NCI-H226 (cell line): Measurements from ENCODE around the gene NR2E1.

Experiments
- DNase-seq: peaks from one replicate; pipeline ENCODE4 v3.0.0-alpha.2; 2015

Gene NR2E1

GRCh38 chr6:108171918-108172516, 6.2 kb downstream of the NR2E1 start:
- no peak for DNase-seq

GRCh38 chr6:108174371-108175175, 8.8 kb downstream of the NR2E1 start:
- DNase-seq = no peak

- DNase-seq = no peak
Measured at GRCh38 chr6:108175176-108175591, 9.4 kb downstream of the NR2E1 start.

- DNase-seq = no peak
Measured at GRCh38 chr6:108175592-108176279, 9.9 kb downstream of the NR2E1 start.

GRCh38 chr6:108176281-108177089, 10.7 kb downstream of the NR2E1 start:
- DNase-seq = no peak

GRCh38 chr6:108179741-108180140, 13.9 kb downstream of the NR2E1 start:
- no peak for DNase-seq

- no peak for DNase-seq
Measured at GRCh38 chr6:108180266-108180665, 14.4 kb downstream of the NR2E1 start.

GRCh38 chr6:108180776-108181175, 15.0 kb downstream of the NR2E1 start:
- no peak for DNase-seq

- no peak for DNase-seq
Measured at GRCh38 chr6:108186226-108186625, 20.4 kb downstream of the NR2E1 start.

GRCh38 chr6:108187519-108187918, 21.7 kb downstream of the NR2E1 start:
- no peak for DNase-seq

- no peak for DNase-seq
Measured at GRCh38 chr6:108193131-108193530, 27.3 kb downstream of the NR2E1 start.

GRCh38 chr6:108193835-108194234, 28.0 kb downstream of the NR2E1 start:
- DNase-seq = no peak

- DNase-seq = no peak
Measured at GRCh38 chr6:108194503-108194902, 28.7 kb downstream of the NR2E1 start.

- no peak for DNase-seq
Measured at GRCh38 chr6:108195209-108195608, 29.4 kb downstream of the NR2E1 start.

GRCh38 chr6:108198761-108199498, 33.1 kb downstream of the NR2E1 start:
- DNase-seq = no peak

GRCh38 chr6:108200186-108200585, 34.4 kb downstream of the NR2E1 start:
- DNase-seq = no peak

- peak; percentile 45 for DNase-seq
Measured at GRCh38 chr6:108200631-108201030, 34.8 kb downstream of the NR2E1 start.

GRCh38 chr6:108203189-108204112, 37.6 kb downstream of the NR2E1 start:
- no peak for DNase-seq

- no peak for DNase-seq
Measured at GRCh38 chr6:108207013-108207412, 41.2 kb downstream of the NR2E1 start.

- no peak for DNase-seq
Measured at GRCh38 chr6:108209738-108210137, 43.9 kb downstream of the NR2E1 start.

- DNase-seq = no peak
Measured at GRCh38 chr6:108210556-108210955, 44.7 kb downstream of the NR2E1 start.
